Mammary epithelial cell (primary cell): Measurements from ENCODE around the gene LDLR.

ENCODE experiments used
- EZH2 ChIP-seq: IDR thresholded peaks from 2 replicates; pipeline ENCODE4 v1.6.1; 2012; ENCODE audit warnings: low read length, inconsistent platforms, borderline replicate concordance
- TF ChIP-seq, protein P1 (sequence below), 2 donors: IDR thresholded peaks in 1 of 2; conservative IDR thresholded peaks in 1 of 2; 2 replicates each; pipeline ENCODE4 v1.5.1; 2011 to 2012; ENCODE audit warnings: inconsistent platforms in 2 of 2, low read length in 2 of 2, mild to moderate bottlenecking in 2 of 2, control low read depth in 1 of 2, low read depth in 1 of 2; ENCODE audit not compliant: insufficient read depth in 1 of 2; ENCODE audit errors: extremely low read depth in 1 of 2

DNA sequence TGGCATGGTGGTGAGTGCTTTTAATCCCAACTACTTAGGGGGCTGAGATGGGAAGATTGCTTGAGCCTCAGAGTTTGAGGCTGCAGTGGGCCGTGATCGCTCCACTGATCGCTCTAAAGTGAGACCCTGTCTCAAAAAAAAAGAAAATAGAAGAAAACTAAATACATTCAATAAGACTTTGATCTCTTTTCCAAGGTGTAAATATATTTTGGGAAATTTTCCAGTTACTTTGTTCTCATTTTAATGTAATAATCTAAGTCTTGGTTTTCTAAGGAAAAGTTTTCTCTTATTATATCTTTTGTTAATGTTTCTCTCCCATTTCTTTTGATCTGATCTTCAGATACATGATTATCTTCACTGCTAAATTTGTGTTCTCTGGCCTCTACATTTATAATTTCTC, 9.6 kb downstream of the LDLR start:
- TF ChIP-seq, protein P1, sequence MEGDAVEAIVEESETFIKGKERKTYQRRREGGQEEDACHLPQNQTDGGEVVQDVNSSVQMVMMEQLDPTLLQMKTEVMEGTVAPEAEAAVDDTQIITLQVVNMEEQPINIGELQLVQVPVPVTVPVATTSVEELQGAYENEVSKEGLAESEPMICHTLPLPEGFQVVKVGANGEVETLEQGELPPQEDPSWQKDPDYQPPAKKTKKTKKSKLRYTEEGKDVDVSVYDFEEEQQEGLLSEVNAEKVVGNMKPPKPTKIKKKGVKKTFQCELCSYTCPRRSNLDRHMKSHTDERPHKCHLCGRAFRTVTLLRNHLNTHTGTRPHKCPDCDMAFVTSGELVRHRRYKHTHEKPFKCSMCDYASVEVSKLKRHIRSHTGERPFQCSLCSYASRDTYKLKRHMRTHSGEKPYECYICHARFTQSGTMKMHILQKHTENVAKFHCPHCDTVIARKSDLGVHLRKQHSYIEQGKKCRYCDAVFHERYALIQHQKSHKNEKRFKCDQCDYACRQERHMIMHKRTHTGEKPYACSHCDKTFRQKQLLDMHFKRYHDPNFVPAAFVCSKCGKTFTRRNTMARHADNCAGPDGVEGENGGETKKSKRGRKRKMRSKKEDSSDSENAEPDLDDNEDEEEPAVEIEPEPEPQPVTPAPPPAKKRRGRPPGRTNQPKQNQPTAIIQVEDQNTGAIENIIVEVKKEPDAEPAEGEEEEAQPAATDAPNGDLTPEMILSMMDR (conservative IDR thresholded peaks at IDR 0.05 in 1 of 2, IDR thresholded peaks at IDR 0.05 in 1 of 2; ENCODE audit: extremely low read depth in 1 of 2, insufficient read depth in 1 of 2, low read depth in 1 of 2, low read length in 2 of 2) = no peak
- no peak for TF ChIP-seq EZH2
